GM21825 (cell line): ENCODE data around the gene TAB2.
A peak's percentile ranks its signal among the peaks of the same experiment; 100 is the strongest.
"Not testable (repeated sequence)": the region's sequence is repeated elsewhere in the genome, so short reads cannot be mapped to it uniquely, and the experiment has no call there.

Source experiments
- ATAC-seq: cut with Tn5 transposase; IDR thresholded peaks from one replicate; pipeline ENCODE4 v1.9.1; 2021; ENCODE audit warnings: mild to moderate bottlenecking, moderate library complexity; ENCODE audit not compliant: unreplicated experiment

Gene TAB2

GRCh38 chr6:149331871-149332270 is 14.4 kb downstream of the TAB2 start:
- ATAC-seq, result no peak

- no peak for ATAC-seq
Measured at GRCh38 chr6:149332602-149333265, 15.2 kb downstream of the TAB2 start.

- ATAC-seq, result no peak
Measured at GRCh38 chr6:149333266-149333620, 15.7 kb downstream of the TAB2 start.

GRCh38 chr6:149334201-149334600 is 16.7 kb downstream of the TAB2 start:
- ATAC-seq, result no peak

- peak; percentile 41 for ATAC-seq
Measured at GRCh38 chr6:149334682-149335160, 17.2 kb downstream of the TAB2 start.

GRCh38 chr6:149335924-149336608 is 18.6 kb downstream of the TAB2 start:
- no peak for ATAC-seq

GRCh38 chr6:149336609-149336928 is 19.1 kb downstream of the TAB2 start:
- no peak for ATAC-seq

GRCh38 chr6:149337320-149337719 is 19.8 kb downstream of the TAB2 start:
- ATAC-seq, result no peak

- no peak for ATAC-seq
Measured at GRCh38 chr6:149340200-149340599, 22.7 kb downstream of the TAB2 start.

GRCh38 chr6:149342525-149342924 is 25.0 kb downstream of the TAB2 start:
- ATAC-seq, result peak; percentile 75

- ATAC-seq, result no peak
Measured at GRCh38 chr6:149343501-149343900, 26.0 kb downstream of the TAB2 start.

GRCh38 chr6:149346078-149346477 is 28.6 kb downstream of the TAB2 start:
- ATAC-seq, result no peak

GRCh38 chr6:149347067-149347466 is 29.6 kb downstream of the TAB2 start:
- ATAC-seq, result no peak

- ATAC-seq, result not testable (repeated sequence)
Measured at GRCh38 chr6:149349279-149349678, 31.8 kb downstream of the TAB2 start.

- ATAC-seq, result no peak
Measured at GRCh38 chr6:149354009-149354408, 36.5 kb downstream of the TAB2 start.

- no peak for ATAC-seq
Measured at GRCh38 chr6:149356081-149356750, 38.7 kb downstream of the TAB2 start.

GRCh38 chr6:149357726-149358538 is 40.4 kb downstream of the TAB2 start:
- no peak for ATAC-seq

- no peak for ATAC-seq
Measured at GRCh38 chr6:149359440-149359839, 41.9 kb downstream of the TAB2 start.

GRCh38 chr6:149360536-149360935 is 43.0 kb downstream of the TAB2 start:
- no peak for ATAC-seq

- no peak for ATAC-seq
Measured at GRCh38 chr6:149362289-149362688, 44.8 kb downstream of the TAB2 start.

- ATAC-seq, result no peak
Measured at GRCh38 chr6:149363154-149363553, 45.6 kb downstream of the TAB2 start.
